Loucy (cell line): ENCODE measurements around the gene GNAT1.

Experiments used
- H2AFZ ChIP-seq: fragments of 200-600 bp; sonication (generic); 2 replicates; pipeline ENCODE4 v1.6.0; 2016; ENCODE audit warnings: antibody characterized with exemption, mild to moderate bottlenecking, low read length, moderate library complexity
- H3F3A ChIP-seq: fragments of 200-600 bp; 2 replicates; pipeline ENCODE4 v1.6.0; 2016; ENCODE audit warnings: antibody characterized with exemption, low read depth, mild to moderate bottlenecking
- H3K27me3 ChIP-seq: fragments of 200-600 bp; sonication (generic); 2 replicates; pipeline ENCODE4 v1.6.1; 2014; ENCODE audit warnings: low read length, mild to moderate bottlenecking; ENCODE audit not compliant: insufficient read depth, poor library complexity, severe bottlenecking
- H3K36me3 ChIP-seq: fragments of 200-600 bp; sonication (generic); 2 replicates; pipeline ENCODE4 v1.6.1; 2016; ENCODE audit warnings: low read length; ENCODE audit not compliant: insufficient read depth
- H3K4me1 ChIP-seq: fragments of 200-600 bp; sonication (generic); 2 replicates; pipeline ENCODE4 v1.5.1; 2014; ENCODE audit warnings: low read length, mild to moderate bottlenecking; ENCODE audit not compliant: insufficient read depth, poor library complexity, severe bottlenecking
- H3K4me2 ChIP-seq: fragments of 200-600 bp; sonication (generic); 2 replicates; pipeline ENCODE4 v1.6.0; 2014; ENCODE audit warnings: antibody characterized with exemption, low read length, low read depth, mild to moderate bottlenecking; ENCODE audit not compliant: poor library complexity, severe bottlenecking
- H3K4me3 ChIP-seq: fragments of 200-600 bp; sonication (generic); 2 replicates; pipeline ENCODE4 v1.5.1; 2014; ENCODE audit warnings: low read length, mild to moderate bottlenecking, mixed read lengths; ENCODE audit not compliant: poor library complexity, severe bottlenecking
- H3K79me2 ChIP-seq: fragments of 200-600 bp; sonication (generic); 2 replicates; pipeline ENCODE4 v1.6.1; 2014; ENCODE audit warnings: low read length; ENCODE audit not compliant: insufficient read depth
- H3K9ac ChIP-seq: fragments of 200-600 bp; sonication (generic); 2 replicates; pipeline ENCODE4 v1.6.0; 2014; ENCODE audit warnings: mild to moderate bottlenecking, low read depth, low read length, moderate library complexity; ENCODE audit not compliant: poor library complexity, severe bottlenecking
- H3K9me2 ChIP-seq: fragments of 200-600 bp; sonication (generic); replicated peaks from 2 replicates; pipeline ENCODE4 v1.6.1; 2016; ENCODE audit warnings: low read depth, low read length, mixed read lengths
- H3K9me3 ChIP-seq: fragments of 200-600 bp; sonication (generic); 2 replicates; pipeline ENCODE4 v1.6.1; 2014; ENCODE audit warnings: mild to moderate bottlenecking, antibody characterized with exemption, low read length, low read depth; ENCODE audit not compliant: insufficient read depth
- H4K20me1 ChIP-seq: fragments of 200-600 bp; sonication (generic); 2 replicates; pipeline ENCODE4 v1.6.0; 2014; ENCODE audit warnings: antibody characterized with exemption, low read length, mild to moderate bottlenecking; ENCODE audit not compliant: insufficient read depth, poor library complexity, severe bottlenecking
- CTCF ChIP-seq: fragments of 200-600 bp; sonication (generic); conservative IDR thresholded peaks from 2 replicates; pipeline ENCODE4 v1.5.1; 2014; ENCODE audit warnings: mild to moderate bottlenecking, antibody characterized with exemption, low read length
- EZH2phosphoT487 ChIP-seq: fragments of 200-600 bp; IDR thresholded peaks from 2 replicates; pipeline ENCODE4 v1.6.1; 2018; ENCODE audit warnings: antibody characterized with exemption, mild to moderate bottlenecking, moderate library complexity, borderline replicate concordance

GNAT1 gene

GRCh38 chr3:50156549-50157493, 34.6 kb upstream of the GNAT1 start:
- H3F3A ChIP-seq: no peaks in the 10 kb centered on the region
- H3K4me3 ChIP-seq: no peak overlapping the region
- H3K27me3 ChIP-seq: no peaks in the 10 kb centered on the region
- no peak overlapping the region for H2AFZ ChIP-seq
- no peaks in the 10 kb centered on the region for H3K9me3 ChIP-seq
- no peaks in the 10 kb centered on the region for H4K20me1 ChIP-seq
- peak overlapping the region; percentile 36 for H3K9ac ChIP-seq
- no peaks in the 10 kb centered on the region for H3K9me2 ChIP-seq
- TF ChIP-seq CTCF (no peak), EZH2phosphoT487 (no peak)
- H3K79me2 ChIP-seq: no peaks in the 10 kb centered on the region
- H3K36me3 ChIP-seq: no peaks in the 10 kb centered on the region
- peaks cover 14% of the 10 kb centered on the region for H3K4me1 ChIP-seq
- no peak overlapping the region for H3K4me2 ChIP-seq

GRCh38 chr3:50157827-50158529, 33.4 kb upstream of the GNAT1 start:
- no peak for TF ChIP-seq CTCF
- TF ChIP-seq EZH2phosphoT487: no peak

DNA sequence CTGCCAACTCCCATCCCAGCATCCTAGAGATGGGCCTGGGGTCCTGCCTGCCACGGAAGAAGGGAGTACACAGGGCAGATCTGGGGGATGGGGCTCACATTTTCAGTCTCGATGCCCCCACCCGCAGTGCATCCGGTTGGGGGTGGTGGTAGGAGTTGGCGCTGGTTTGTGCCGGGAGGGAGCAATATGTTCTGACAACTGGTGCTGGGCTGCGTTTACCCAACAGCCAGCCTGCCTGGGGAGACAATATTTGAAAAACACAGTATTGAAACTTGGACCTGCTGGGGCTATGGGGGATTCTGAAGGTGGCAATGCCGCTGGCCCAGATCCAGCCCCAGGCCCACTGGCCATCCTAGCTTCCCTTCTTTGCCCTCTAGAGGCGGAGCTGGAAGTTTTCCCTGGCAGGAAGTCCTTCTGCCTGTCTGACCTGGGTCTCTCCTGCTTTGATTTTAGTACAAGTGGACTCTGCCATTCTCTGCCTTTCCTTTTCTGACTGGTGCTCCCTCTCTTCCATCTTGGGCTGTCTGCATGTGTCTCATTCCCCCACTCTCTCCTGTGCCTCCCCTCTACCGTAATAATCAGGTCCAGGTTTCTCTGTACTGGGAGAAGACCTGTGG, 32.8 kb upstream of the GNAT1 start:
- Histone ChIP-seq H4K20me1 (no peaks in the 10 kb centered on the region), H3K9me3 (no peaks in the 10 kb centered on the region), H3K27me3 (no peaks in the 10 kb centered on the region), H3K9ac (peak overlapping the region; percentile 36), H3K9me2 (no peaks in the 10 kb centered on the region), H3K4me2 (peak overlapping the region; percentile 15), H2AFZ (peak overlapping the region; percentile 69; the same call in 1 of the 2 replicates), H3K4me3 (no peak overlapping the region), H3F3A (no peaks in the 10 kb centered on the region), H3K36me3 (no peaks in the 10 kb centered on the region), H3K4me1 (peaks cover 16% of the 10 kb centered on the region), H3K79me2 (no peaks in the 10 kb centered on the region)
- TF ChIP-seq EZH2phosphoT487 (no peak), CTCF (no peak)

More at GRCh38 chr3:50157827-50158529, 33.4 kb upstream of the GNAT1 start:
- no peaks in the 10 kb centered on the region for H3K27me3 ChIP-seq
- H3K9me2 ChIP-seq: no peaks in the 10 kb centered on the region
- H3K4me3 ChIP-seq: no peak overlapping the region
- H3K79me2 ChIP-seq: no peaks in the 10 kb centered on the region
- H3K9ac ChIP-seq: peak overlapping the region; percentile 36
- H3K4me2 ChIP-seq: peak overlapping the region; percentile 15
- peaks cover 14% of the 10 kb centered on the region for H3K4me1 ChIP-seq
- H3K9me3 ChIP-seq: no peaks in the 10 kb centered on the region
- no peaks in the 10 kb centered on the region for H3K36me3 ChIP-seq
- H3F3A ChIP-seq: no peaks in the 10 kb centered on the region
- H4K20me1 ChIP-seq: no peaks in the 10 kb centered on the region
- peak overlapping the region; percentile 69; the same call in 1 of the 2 replicates for H2AFZ ChIP-seq
